CD4-positive, CD25-positive, alpha-beta regulatory T cell (primary cell): ENCODE results near the gene CRYBG2. TPM values are rescaled to one million over a fixed set of nuclear protein-coding genes. Genes with fewer than 3 reads are reported as not detected.

Experiments
- ATAC-seq, 2 donors: fragments of 150-1000 bp; cut with Tn5 transposase; one replicate each; pipeline ENCODE4 v1.10.0; 2021; ENCODE audit warnings: low read depth in 2 of 2, moderate number of reproducible peaks in 2 of 2, moderate library complexity in 1 of 2
- DNase-seq, 3 donors: peaks; one replicate each; pipeline versions ENCODE4 v3.0.0 to v3.0.0-alpha.2; 2012 to 2022; ENCODE audit warnings: mixed read lengths in 1 of 3
- H3K27ac ChIP-seq: one replicate; pipeline ENCODE4 v1.7.0; 2013; ENCODE audit warnings: mild to moderate bottlenecking, low read length; ENCODE audit not compliant: insufficient read depth, poor library complexity, severe bottlenecking
- H3K27me3 ChIP-seq: one replicate; pipeline ENCODE4 v1.7.0; 2013; ENCODE audit warnings: low read length; ENCODE audit not compliant: control insufficient read depth, insufficient read depth
- H3K36me3 ChIP-seq: one replicate; pipeline ENCODE4 v1.7.0; 2013; ENCODE audit warnings: mild to moderate bottlenecking, low read length, moderate library complexity; ENCODE audit not compliant: control insufficient read depth, insufficient read depth
- H3K4me1 ChIP-seq: 2 replicates; pipeline ENCODE4 v1.7.0; 2013; ENCODE audit warnings: mild to moderate bottlenecking, low read length; ENCODE audit not compliant: insufficient read depth, control insufficient read depth, poor library complexity, severe bottlenecking
- H3K4me3 ChIP-seq: one replicate; pipeline ENCODE4 v1.7.0; 2013; ENCODE audit warnings: low read depth, mild to moderate bottlenecking, low read length, moderate library complexity
- H3K9me3 ChIP-seq, 2 experiments: 1 replicate in 1 of 2; 2 replicates in 1 of 2; pipeline ENCODE4 v1.7.0; 2013; ENCODE audit warnings: low read length in 2 of 2, mild to moderate bottlenecking in 1 of 2, moderate library complexity in 1 of 2; ENCODE audit not compliant: control insufficient read depth in 2 of 2
- H3K27ac Mint-ChIP-seq, 3 donors: one replicate each; pipeline ENCODE4 v1.8.0; 2020 to 2022; ENCODE audit warnings: mild to moderate bottlenecking in 3 of 3, mixed read lengths in 3 of 3, moderate library complexity in 2 of 3
- H3K27me3 Mint-ChIP-seq: one replicate; pipeline ENCODE4 v1.8.0; 2022; ENCODE audit warnings: mild to moderate bottlenecking, mixed read lengths
- H3K36me3 Mint-ChIP-seq: one replicate; pipeline ENCODE4 v1.8.0; 2020; ENCODE audit warnings: mixed read lengths
- H3K4me1 Mint-ChIP-seq, 4 donors: one replicate each; pipeline ENCODE4 v1.8.0; 2020 to 2022; ENCODE audit warnings: mixed read lengths in 4 of 4, mild to moderate bottlenecking in 1 of 4
- H3K4me3 Mint-ChIP-seq, 4 donors: one replicate each; pipeline ENCODE4 v1.8.0; 2020 to 2022; ENCODE audit warnings: mild to moderate bottlenecking in 4 of 4, mixed read lengths in 4 of 4, moderate library complexity in 3 of 4
- H3K9me3 Mint-ChIP-seq, 7 donors: one replicate each; pipeline ENCODE4 v1.8.0; 2020 to 2022; ENCODE audit warnings: mixed read lengths in 7 of 7, mild to moderate bottlenecking in 3 of 7, moderate library complexity in 2 of 7
- polyA plus RNA-seq, 4 donors: library from polyadenylated mRNA; unstranded; fragments of 300-500 nt; fragmentation: Illumina TruSeq; gene quantifications; one replicate each; pipeline ENCODE4 v1.2.3, GENCODE V29; 2021
- total RNA-seq: library from RNA; stranded (reverse); gene quantifications from one replicate; pipeline ENCODE4 v1.2.3, GENCODE V29; 2022

The CRYBG2 gene
- total and polyA plus RNA-seq, 5 donors from 2014 or later, result 1.0 to 2.3 (median 1.7) TPM; not detected in 1

GRCh38 chr1:26368486-26368885, 14.6 kb upstream of the CRYBG2 start:
- no peak overlapping the region for H3K27ac ChIP-seq
- peaks cover 51% of the 10 kb centered on the region for H3K4me1 ChIP-seq
- peaks cover 6% of the 10 kb centered on the region for H3K27me3 Mint-ChIP-seq
- peak overlapping the region in 1 of 4 donors; percentile 41 for H3K4me3 Mint-ChIP-seq
- ATAC-seq, result no peak
- H3K4me3 ChIP-seq, result no peak overlapping the region
- H3K36me3 Mint-ChIP-seq, result peaks cover 7% of the 10 kb centered on the region
- H3K9me3 ChIP-seq, result no peaks in the 10 kb centered on the region
- peaks cover 12 to 66% (median 41%) of the 10 kb centered on the region in 4 donors for H3K4me1 Mint-ChIP-seq
- peaks cover 0 to 3% (median 0%) of the 10 kb centered on the region in 7 donors for H3K9me3 Mint-ChIP-seq
- no peak for DNase-seq
- no peaks in the 10 kb centered on the region for H3K36me3 ChIP-seq
- peak overlapping the region in 1 of 3 donors; percentile 79 for H3K27ac Mint-ChIP-seq
- H3K27me3 ChIP-seq, result no peaks in the 10 kb centered on the region

DNA sequence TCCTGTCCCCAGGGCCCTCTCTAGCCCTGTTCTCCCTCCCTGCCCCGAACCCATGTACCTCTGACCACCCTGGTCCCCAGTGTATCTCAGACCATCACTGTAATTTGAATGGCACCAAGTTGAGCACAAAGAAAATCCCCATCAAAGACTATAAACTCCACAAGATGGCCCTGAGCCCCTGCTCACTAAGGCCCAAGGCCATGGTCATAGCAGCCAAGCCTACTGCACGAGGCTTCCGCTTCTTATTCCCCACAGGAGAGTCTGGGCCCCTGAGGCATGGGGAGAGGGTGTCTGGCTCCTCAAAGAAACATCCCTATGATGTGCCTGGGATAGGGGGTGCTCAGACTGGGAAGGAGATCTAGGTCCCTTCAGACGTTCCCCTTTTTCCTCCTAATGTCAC, 14.1 kb upstream of the CRYBG2 start:
- Histone ChIP-seq H3K27me3 (no peaks in the 10 kb centered on the region), H3K27ac (no peak overlapping the region), H3K4me1 (peaks cover 47% of the 10 kb centered on the region), H3K36me3 (no peaks in the 10 kb centered on the region), H3K4me3 (no peak overlapping the region), H3K9me3 (no peaks in the 10 kb centered on the region)
- Mint-ChIP-seq H3K27me3 (peaks cover 8% of the 10 kb centered on the region), H3K4me1 (peaks cover 8 to 65% (median 40%) of the 10 kb centered on the region in 4 donors), H3K27ac (peak overlapping the region in 2 of 3 donors; percentile 39 to 79), H3K4me3 (no peak overlapping the region), H3K36me3 (peaks cover 7% of the 10 kb centered on the region), H3K9me3 (peaks cover 0 to 3% (median 0%) of the 10 kb centered on the region in 7 donors)
- ATAC-seq, result no peak
- no peak for DNase-seq

DNA sequence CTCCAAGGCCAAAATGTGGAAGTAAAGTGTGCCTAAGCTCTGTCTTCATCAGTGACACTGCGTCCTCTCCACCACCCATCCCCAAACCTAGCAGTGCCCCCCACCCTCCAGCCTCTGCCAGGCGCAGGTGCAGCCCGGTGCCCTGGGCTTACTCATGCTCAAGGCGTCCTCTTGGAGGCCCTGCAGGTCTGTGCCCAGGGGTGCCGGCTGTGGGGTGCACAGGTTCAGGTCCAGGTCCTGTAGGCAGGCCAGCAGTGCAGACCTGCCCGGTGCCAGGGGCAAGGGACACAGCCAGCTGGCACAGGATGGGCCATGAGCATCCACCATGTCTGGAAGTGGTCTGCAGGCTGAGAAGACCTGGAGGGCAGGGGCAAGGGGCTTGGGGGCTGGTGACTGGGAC, 13.5 kb upstream of the CRYBG2 start:
- ATAC-seq, result no peak
- peaks cover 0 to 3% (median 0%) of the 10 kb centered on the region in 7 donors for H3K9me3 Mint-ChIP-seq
- Histone ChIP-seq H3K9me3 (no peaks in the 10 kb centered on the region), H3K36me3 (no peaks in the 10 kb centered on the region), H3K27me3 (no peaks in the 10 kb centered on the region), H3K27ac (no peak overlapping the region), H3K4me3 (no peak overlapping the region), H3K4me1 (peaks cover 42% of the 10 kb centered on the region)
- H3K36me3 Mint-ChIP-seq, result peaks cover 7% of the 10 kb centered on the region
- no peak overlapping the region for H3K27ac Mint-ChIP-seq
- peaks cover 4 to 59% (median 37%) of the 10 kb centered on the region in 4 donors for H3K4me1 Mint-ChIP-seq
- DNase-seq, result no peak
- peaks cover 12% of the 10 kb centered on the region for H3K27me3 Mint-ChIP-seq
- no peak overlapping the region for H3K4me3 Mint-ChIP-seq

GRCh38 chr1:26364956-26365355, 11.0 kb upstream of the CRYBG2 start:
- H3K9me3 Mint-ChIP-seq, result peaks cover 0 to 2% (median 0%) of the 10 kb centered on the region in 7 donors
- Histone ChIP-seq H3K27me3 (no peaks in the 10 kb centered on the region), H3K36me3 (no peaks in the 10 kb centered on the region), H3K27ac (no peak overlapping the region), H3K9me3 (no peaks in the 10 kb centered on the region), H3K4me3 (no peak overlapping the region), H3K4me1 (peaks cover 29% of the 10 kb centered on the region)
- H3K36me3 Mint-ChIP-seq, result peaks cover 3% of the 10 kb centered on the region
- H3K27ac Mint-ChIP-seq, result no peak overlapping the region
- H3K27me3 Mint-ChIP-seq, result peaks cover 36% of the 10 kb centered on the region
- no peak overlapping the region for H3K4me3 Mint-ChIP-seq
- peaks cover 0 to 56% (median 29%) of the 10 kb centered on the region in 4 donors for H3K4me1 Mint-ChIP-seq
- no peak for ATAC-seq
- DNase-seq, result no peak

DNA sequence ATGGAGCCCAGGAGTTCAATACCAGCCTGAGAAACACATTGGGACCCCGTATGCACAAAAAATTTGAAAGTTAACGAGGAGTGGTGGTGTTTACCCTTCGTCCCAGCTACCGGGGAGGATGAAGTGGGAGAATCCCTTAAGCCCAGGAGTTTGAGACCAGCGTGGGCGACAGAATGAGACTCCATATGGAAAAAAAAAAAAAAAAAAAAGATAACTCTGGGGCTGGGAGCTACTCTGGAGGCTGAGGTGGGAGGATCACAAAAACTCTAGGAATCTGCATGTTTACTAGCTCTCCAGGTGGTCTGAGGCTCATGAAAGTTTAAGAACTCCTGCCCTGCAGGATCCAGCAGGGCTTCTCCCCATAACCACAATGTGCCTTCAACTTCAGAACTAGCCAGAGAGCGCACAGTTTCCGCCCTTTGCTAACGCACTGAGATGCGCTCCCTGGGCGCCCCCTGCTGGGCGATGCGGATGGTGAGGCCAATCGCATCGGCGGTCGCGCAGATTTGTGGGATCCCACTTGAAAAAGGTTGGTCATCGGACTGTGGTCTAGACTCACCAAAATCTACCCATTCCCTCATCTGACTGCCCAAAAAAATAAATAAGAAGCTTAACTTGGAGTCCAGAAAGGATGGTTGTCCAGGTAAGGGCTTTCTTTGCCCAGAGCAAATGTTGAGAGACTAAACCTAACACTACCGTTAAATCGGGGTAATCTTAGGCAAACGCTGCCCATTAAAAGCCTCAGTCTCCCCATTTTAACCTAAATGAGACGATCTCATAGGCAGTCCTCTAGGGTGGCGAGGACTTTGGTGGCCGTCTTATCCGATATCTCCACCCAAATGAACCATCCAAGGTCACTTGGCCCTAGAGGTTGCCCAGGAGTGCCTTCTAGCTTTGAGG, 9.9 kb upstream of the CRYBG2 start:
- peak overlapping the region in 2 of 3 donors; percentile 43 to 51 for H3K27ac Mint-ChIP-seq
- H3K27ac ChIP-seq, result no peak overlapping the region
- no peaks in the 10 kb centered on the region for H3K36me3 ChIP-seq
- peak overlapping the region; percentile 26 for H3K4me3 ChIP-seq
- peaks cover 0 to 61% (median 33%) of the 10 kb centered on the region in 4 donors for H3K4me1 Mint-ChIP-seq
- H3K4me3 Mint-ChIP-seq, result peak overlapping the region in 2 of 4 donors; percentile 10 to 65
- no peaks in the 10 kb centered on the region for H3K27me3 ChIP-seq
- peaks cover 33% of the 10 kb centered on the region for H3K4me1 ChIP-seq
- DNase-seq, result peak; percentile 72 to 86 (median 81)
- H3K27me3 Mint-ChIP-seq, result peaks cover 41% of the 10 kb centered on the region
- H3K9me3 ChIP-seq, result no peaks in the 10 kb centered on the region
- H3K9me3 Mint-ChIP-seq, result no peaks in the 10 kb centered on the region
- ATAC-seq, result peak; percentile 85 to 95
- H3K36me3 Mint-ChIP-seq, result peaks cover 3% of the 10 kb centered on the region

DNA sequence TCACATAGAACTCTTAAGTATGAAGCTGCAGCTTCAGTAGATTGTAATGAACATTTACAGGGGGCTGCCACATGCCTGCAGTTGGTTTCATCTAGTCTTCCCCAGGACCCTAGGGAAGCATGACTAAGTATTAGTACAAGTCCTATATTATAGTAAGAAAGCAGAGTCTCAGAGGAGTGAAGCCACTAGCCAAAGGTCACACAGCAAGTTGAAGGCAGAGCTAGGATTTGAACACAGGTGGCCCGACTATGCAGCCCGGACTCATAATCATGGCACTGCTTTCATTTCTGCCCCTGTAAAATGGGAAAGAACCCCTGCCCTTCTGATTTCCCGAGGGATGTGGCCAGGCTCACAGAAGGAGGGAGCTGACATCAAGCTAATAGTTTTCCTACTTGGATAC, 8.4 kb upstream of the CRYBG2 start:
- H3K36me3 Mint-ChIP-seq, result peaks cover 3% of the 10 kb centered on the region
- peaks cover 39% of the 10 kb centered on the region for H3K4me1 ChIP-seq

DNA sequence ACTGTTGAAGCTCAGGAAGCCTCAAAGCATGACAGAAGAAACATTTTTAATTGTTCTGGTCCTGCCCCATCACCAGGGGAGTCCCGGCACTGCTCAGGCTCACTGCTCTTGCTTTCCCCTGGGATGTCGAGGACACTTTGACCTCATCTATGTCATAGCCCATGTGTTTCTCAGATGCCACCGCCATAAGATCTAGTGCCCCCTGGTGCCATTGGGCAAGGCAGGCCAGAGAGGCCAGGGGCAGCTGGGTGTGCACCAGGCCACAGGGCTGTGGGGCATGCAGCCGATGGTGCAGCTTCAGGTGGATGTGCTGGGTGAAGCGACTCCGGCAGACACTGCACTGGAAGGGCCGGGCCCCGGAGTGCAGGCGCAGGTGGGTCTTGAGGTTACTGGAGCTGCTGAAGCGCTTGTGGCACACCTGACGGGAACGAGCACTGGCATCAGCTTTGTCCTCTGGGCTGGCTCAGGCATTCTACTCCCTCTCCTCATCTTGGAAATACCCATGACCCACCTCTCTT, 7.7 kb upstream of the CRYBG2 start:
- Histone ChIP-seq H3K27me3 (no peaks in the 10 kb centered on the region), H3K27ac (no peak overlapping the region), H3K36me3 (no peaks in the 10 kb centered on the region), H3K4me1 (peaks cover 39% of the 10 kb centered on the region), H3K4me3 (no peak overlapping the region), H3K9me3 (no peaks in the 10 kb centered on the region)
- peaks cover 3% of the 10 kb centered on the region for H3K36me3 Mint-ChIP-seq
- H3K27me3 Mint-ChIP-seq, result peaks cover 41% of the 10 kb centered on the region
- ATAC-seq (no peak), DNase-seq (no peak)
- peak overlapping the region in 1 of 3 donors; percentile 38 for H3K27ac Mint-ChIP-seq
- H3K9me3 Mint-ChIP-seq, result no peaks in the 10 kb centered on the region
- peaks cover 0 to 61% (median 32%) of the 10 kb centered on the region in 4 donors for H3K4me1 Mint-ChIP-seq
- H3K4me3 Mint-ChIP-seq, result peak overlapping the region in 2 of 4 donors; percentile 22 to 41

More for the DNA sequence above, 8.4 kb upstream of the CRYBG2 start:
- no peak overlapping the region for H3K4me3 ChIP-seq
- H3K4me3 Mint-ChIP-seq, result peak overlapping the region in 2 of 4 donors; percentile 1 to 51
- H3K36me3 ChIP-seq, result no peaks in the 10 kb centered on the region
- H3K27me3 Mint-ChIP-seq, result peaks cover 41% of the 10 kb centered on the region
- no peaks in the 10 kb centered on the region for H3K27me3 ChIP-seq
- no peak overlapping the region for H3K27ac Mint-ChIP-seq
- H3K9me3 Mint-ChIP-seq, result no peaks in the 10 kb centered on the region
- no peaks in the 10 kb centered on the region for H3K9me3 ChIP-seq
- ATAC-seq (no peak), DNase-seq (no peak)
- peaks cover 0 to 61% (median 32%) of the 10 kb centered on the region in 4 donors for H3K4me1 Mint-ChIP-seq
- no peak overlapping the region for H3K27ac ChIP-seq
